Lower leg skin (tissue), 3 donors: ENCODE measurements around the gene RCBTB2.

Source experiments
- POLR2A ChIP-seq, 2 donors: fragments of 450-650 bp; IDR thresholded peaks; one replicate each; pipeline ENCODE4 v1.6.1; 2016 to 2017; ENCODE audit warnings: antibody characterized with exemption in 2 of 2, mild to moderate bottlenecking in 1 of 2, moderate library complexity in 1 of 2
- TF ChIP-seq, protein P1 (sequence below), 3 donors: fragments of 450-650 bp; IDR thresholded peaks; one replicate each; pipeline ENCODE4 v1.5.1; 2016; ENCODE audit warnings: antibody characterized with exemption in 3 of 3, mild to moderate bottlenecking in 3 of 3, moderate library complexity in 2 of 3

DNA sequence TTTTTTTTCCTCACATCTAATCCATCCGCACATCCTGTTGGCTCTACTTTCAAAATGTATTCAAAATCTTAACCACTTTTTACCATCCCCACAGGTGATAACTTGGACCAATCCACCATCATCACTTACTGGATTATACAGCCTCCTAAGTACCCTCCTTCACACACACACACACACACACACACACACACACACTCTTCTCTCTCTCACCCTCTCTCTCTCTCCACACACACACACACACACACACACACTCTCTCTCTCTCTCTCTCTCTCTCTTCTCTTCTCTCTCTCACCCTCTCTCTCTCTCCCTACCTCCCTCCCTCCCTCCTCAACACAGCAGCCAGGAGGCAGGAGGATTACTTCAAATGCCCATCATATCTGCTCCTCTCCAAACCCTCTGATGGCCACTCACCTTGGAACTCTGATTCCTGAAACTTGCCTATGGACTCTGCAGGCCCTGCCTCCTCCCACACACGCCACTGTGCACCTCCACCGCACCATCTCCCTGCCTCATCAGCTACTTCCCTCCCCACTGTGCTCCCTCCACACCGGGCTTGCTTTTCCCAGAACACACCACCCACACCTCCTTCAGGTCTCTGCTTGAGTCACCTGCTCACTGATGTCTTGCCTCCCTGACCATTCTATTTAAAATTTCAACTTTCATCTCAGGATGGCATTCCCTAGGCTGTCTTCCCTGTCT is 39.7 kb downstream of the RCBTB2 start:
- TF ChIP-seq, protein P1, sequence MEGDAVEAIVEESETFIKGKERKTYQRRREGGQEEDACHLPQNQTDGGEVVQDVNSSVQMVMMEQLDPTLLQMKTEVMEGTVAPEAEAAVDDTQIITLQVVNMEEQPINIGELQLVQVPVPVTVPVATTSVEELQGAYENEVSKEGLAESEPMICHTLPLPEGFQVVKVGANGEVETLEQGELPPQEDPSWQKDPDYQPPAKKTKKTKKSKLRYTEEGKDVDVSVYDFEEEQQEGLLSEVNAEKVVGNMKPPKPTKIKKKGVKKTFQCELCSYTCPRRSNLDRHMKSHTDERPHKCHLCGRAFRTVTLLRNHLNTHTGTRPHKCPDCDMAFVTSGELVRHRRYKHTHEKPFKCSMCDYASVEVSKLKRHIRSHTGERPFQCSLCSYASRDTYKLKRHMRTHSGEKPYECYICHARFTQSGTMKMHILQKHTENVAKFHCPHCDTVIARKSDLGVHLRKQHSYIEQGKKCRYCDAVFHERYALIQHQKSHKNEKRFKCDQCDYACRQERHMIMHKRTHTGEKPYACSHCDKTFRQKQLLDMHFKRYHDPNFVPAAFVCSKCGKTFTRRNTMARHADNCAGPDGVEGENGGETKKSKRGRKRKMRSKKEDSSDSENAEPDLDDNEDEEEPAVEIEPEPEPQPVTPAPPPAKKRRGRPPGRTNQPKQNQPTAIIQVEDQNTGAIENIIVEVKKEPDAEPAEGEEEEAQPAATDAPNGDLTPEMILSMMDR (IDR thresholded peaks at IDR 0.05): no peak
- no peak for TF ChIP-seq POLR2A (IDR thresholded peaks at IDR 0.05)
